ENCODE data around the gene LMO7.

The LMO7 gene

DNA sequence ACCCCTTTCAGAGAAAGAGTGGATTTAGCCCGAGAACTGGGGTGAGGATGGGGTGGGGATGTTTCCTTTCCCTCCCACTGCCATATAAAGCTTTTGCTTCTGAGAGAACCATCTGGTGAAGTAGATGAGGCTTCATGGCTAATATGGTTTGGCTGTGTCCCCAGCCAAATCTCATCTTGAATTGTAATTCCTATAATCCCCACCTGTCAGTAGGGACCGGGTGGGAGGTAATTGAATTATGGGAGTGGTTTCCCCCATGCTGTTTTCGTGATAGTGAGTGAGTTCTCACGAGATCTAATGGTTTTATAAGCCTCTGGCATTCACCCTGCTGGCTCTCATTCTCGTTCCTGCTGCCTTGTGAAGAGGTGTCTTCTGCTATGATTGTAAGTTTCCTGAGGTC is 270.9 kb downstream of the LMO7 start:
- DNase-seq: no peak

DNA sequence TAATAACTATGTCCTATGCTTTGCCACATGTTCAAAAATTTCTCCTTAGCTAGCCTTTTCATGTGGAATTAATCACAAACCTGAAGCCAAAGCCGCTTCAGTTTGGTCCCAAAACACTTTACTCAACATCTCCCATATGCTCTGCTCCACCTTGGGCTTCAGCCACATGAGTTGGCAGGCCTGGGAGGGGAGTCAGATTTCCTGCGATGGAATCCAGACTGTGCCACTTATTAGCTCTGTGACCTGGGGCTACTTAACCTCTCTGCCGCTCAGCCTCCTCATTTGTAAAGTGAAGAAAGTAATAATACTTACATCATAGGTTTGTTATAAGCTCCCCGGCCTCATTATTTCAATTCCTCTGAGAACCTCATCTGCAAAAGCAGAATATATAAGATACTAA is 272.0 kb downstream of the LMO7 start:
- DNase-seq: no peak

Data from retina (tissue), 1 donor.